ENCODE data around the gene MINAR1.

Gene MINAR1

GRCh38 chr15:79472446-79472845, 40.3 kb downstream of the MINAR1 start:
- no peak for TF ChIP-seq POLR2AphosphoS5 (IDR thresholded peaks at IDR 0.05; ENCODE audit: low read depth)
- no peak for TF ChIP-seq SPI1 (IDR thresholded peaks at IDR 0.05; ENCODE audit: borderline replicate concordance, low read depth)
- TF ChIP-seq GABPA (IDR thresholded peaks at IDR 0.05; ENCODE audit: low read depth) = no peak
- TF ChIP-seq REST (IDR thresholded peaks at IDR 0.05; ENCODE audit: insufficient replicate concordance, low read depth) = no peak
- TF ChIP-seq CTCF (IDR thresholded peaks at IDR 0.05; ENCODE audit: insufficient read depth, low read length) = no peak

DNA sequence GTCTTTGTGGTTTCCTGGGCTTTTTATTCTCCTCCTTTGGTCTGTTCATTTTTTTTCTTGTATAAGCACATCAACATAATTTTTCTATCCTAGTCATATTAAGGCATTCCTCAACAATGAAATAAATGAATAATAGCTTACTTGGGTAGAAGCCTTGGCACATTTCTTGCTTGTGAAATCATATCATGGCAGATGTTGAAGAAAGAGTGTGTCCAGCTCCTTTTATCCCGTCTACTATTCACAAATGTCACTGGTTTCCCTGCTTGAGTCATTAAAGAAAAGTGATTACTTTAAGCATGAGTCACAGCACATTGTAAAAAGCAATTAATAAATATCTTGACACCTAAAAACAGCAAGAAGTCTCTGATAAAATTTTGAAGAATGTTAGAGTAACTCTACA, 42.1 kb downstream of the MINAR1 start:
- DNase-seq (ENCODE audit: low read depth in 1 of 2, low spot score in 1 of 2) = no peak
- TF ChIP-seq POLR2AphosphoS5 (IDR thresholded peaks at IDR 0.05; ENCODE audit: low read depth) = no peak
- no peak for TF ChIP-seq SPI1 (IDR thresholded peaks at IDR 0.05; ENCODE audit: borderline replicate concordance, low read depth)
- TF ChIP-seq REST (IDR thresholded peaks at IDR 0.05; ENCODE audit: insufficient replicate concordance, low read depth) = no peak
- no peak for TF ChIP-seq CTCF (IDR thresholded peaks at IDR 0.05; ENCODE audit: insufficient read depth, low read length)
- no peak for TF ChIP-seq GABPA (IDR thresholded peaks at IDR 0.05; ENCODE audit: low read depth)

More at GRCh38 chr15:79472446-79472845, 40.3 kb downstream of the MINAR1 start:
- Histone ChIP-seq H3K27me3 (ENCODE audit: insufficient read depth, poor library complexity, severe bottlenecking) (no peaks in the 10 kb centered on the region), H3K4me3 (replicated peaks; ENCODE audit: insufficient read depth, low read length) (no peak overlapping the region), H3K27ac (replicated peaks) (no peak overlapping the region)
- no peak for DNase-seq (ENCODE audit: low read depth in 1 of 2, low spot score in 1 of 2)

GRCh38 chr15:79475306-79475705, 43.2 kb downstream of the MINAR1 start:
- H3K27me3 ChIP-seq (ENCODE audit: insufficient read depth, poor library complexity, severe bottlenecking) = no peaks in the 10 kb centered on the region
- TF ChIP-seq CTCF (IDR thresholded peaks at IDR 0.05; ENCODE audit: insufficient read depth, low read length) (no peak), SPI1 (IDR thresholded peaks at IDR 0.05; ENCODE audit: borderline replicate concordance, low read depth) (no peak), GABPA (IDR thresholded peaks at IDR 0.05; ENCODE audit: low read depth) (no peak), POLR2AphosphoS5 (IDR thresholded peaks at IDR 0.05; ENCODE audit: low read depth) (no peak), REST (IDR thresholded peaks at IDR 0.05; ENCODE audit: insufficient replicate concordance, low read depth) (no peak)
- DNase-seq (ENCODE audit: low read depth in 1 of 2, low spot score in 1 of 2) = no peak
- no peak overlapping the region for H3K4me3 ChIP-seq (replicated peaks; ENCODE audit: insufficient read depth, low read length)
- H3K27ac ChIP-seq (replicated peaks) = no peak overlapping the region

More for the DNA sequence above, 42.1 kb downstream of the MINAR1 start:
- Histone ChIP-seq H3K27ac (replicated peaks) (no peak overlapping the region), H3K27me3 (ENCODE audit: insufficient read depth, poor library complexity, severe bottlenecking) (no peaks in the 10 kb centered on the region), H3K4me3 (replicated peaks; ENCODE audit: insufficient read depth, low read length) (no peak overlapping the region)

All from HL-60 (cell line).